ENCODE measurements around the gene PIK3R1. TPM values are rescaled to one million over a fixed set of nuclear protein-coding genes. Genes with fewer than 3 reads are reported as not detected.

Gene PIK3R1
- polyA plus RNA-seq, 1 donor (not counting 4 experiments of a cell fraction or from before 2014, with no cell fraction given) = 16.7 TPM

DNA sequence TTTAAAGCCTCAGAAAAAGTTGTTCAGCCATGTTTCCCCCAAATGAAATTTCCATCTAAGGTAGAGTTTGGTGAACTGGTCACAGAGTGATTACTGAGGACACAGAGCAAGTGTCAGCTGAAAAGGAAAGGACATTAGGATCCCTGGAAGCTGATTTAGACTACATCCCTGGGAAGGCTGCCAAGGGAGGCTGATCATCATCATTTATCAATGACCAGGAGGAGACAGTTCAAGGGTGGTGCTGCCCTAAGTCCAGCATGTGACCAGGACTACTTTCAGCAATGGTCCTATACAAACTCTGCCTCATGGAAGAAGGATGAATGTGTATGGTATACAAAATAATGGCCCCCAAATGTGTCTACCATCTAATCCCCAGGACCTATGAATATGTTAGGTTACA, 120.6 kb downstream of the PIK3R1 start:
- TF ChIP-seq EZH2 (IDR thresholded peaks at IDR 0.05; ENCODE audit: low read length) = no peak
- TF ChIP-seq, protein P1, sequence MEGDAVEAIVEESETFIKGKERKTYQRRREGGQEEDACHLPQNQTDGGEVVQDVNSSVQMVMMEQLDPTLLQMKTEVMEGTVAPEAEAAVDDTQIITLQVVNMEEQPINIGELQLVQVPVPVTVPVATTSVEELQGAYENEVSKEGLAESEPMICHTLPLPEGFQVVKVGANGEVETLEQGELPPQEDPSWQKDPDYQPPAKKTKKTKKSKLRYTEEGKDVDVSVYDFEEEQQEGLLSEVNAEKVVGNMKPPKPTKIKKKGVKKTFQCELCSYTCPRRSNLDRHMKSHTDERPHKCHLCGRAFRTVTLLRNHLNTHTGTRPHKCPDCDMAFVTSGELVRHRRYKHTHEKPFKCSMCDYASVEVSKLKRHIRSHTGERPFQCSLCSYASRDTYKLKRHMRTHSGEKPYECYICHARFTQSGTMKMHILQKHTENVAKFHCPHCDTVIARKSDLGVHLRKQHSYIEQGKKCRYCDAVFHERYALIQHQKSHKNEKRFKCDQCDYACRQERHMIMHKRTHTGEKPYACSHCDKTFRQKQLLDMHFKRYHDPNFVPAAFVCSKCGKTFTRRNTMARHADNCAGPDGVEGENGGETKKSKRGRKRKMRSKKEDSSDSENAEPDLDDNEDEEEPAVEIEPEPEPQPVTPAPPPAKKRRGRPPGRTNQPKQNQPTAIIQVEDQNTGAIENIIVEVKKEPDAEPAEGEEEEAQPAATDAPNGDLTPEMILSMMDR (optimal IDR thresholded peaks at IDR 0.05 in 1 of 3, IDR thresholded peaks at IDR 0.05 in 1 of 3, conservative IDR thresholded peaks at IDR 0.05 in 1 of 3; ENCODE audit: extremely low read depth in 1 of 3, insufficient read depth in 2 of 3, low read length in 3 of 3) = no peak
- no peak overlapping the region for H3K9ac ChIP-seq (ENCODE audit: control insufficient read depth, extremely low read depth, insufficient read depth, low read length)
- peaks cover 30% of the 10 kb centered on the region for H3K4me1 ChIP-seq (ENCODE audit: control insufficient read depth, extremely low read depth, insufficient read depth, low read length)
- H3K9me3 ChIP-seq (ENCODE audit: control insufficient read depth, low read depth, low read length) = no peaks in the 10 kb centered on the region
- FAIRE-seq = no peak
- no peaks in the 10 kb centered on the region for H4K20me1 ChIP-seq (ENCODE audit: control insufficient read depth, extremely low read depth, insufficient read depth, low read length)
- dilution Hi-C loops (cut with MboI; ENCODE audit: extremely low pct_ligation_motif_present, low sequenced_read_pairs) = no loop called here
- no peak for DNase-seq (ENCODE audit: low read depth, low spot score)
- no peaks in the 10 kb centered on the region for H3K9me1 ChIP-seq (ENCODE audit: control insufficient read depth, extremely low read depth, insufficient read depth, low read length)
- H3K27me3 ChIP-seq (ENCODE audit: control insufficient read depth, extremely low read depth, insufficient read depth, low read length) = no peaks in the 10 kb centered on the region
- no peak overlapping the region for H3K4me2 ChIP-seq (ENCODE audit: control insufficient read depth, extremely low read depth, insufficient read depth, low read depth, low read length)
- H3K79me2 ChIP-seq (ENCODE audit: control insufficient read depth, insufficient read depth, low read length) = no peaks in the 10 kb centered on the region
- no peak overlapping the region for H3K4me3 ChIP-seq (ENCODE audit: control insufficient read depth in 2 of 3, extremely low read depth in 1 of 3, insufficient read depth in 2 of 3, low read depth in 1 of 3, low read length in 3 of 3)
- H3K27ac ChIP-seq (ENCODE audit: control insufficient read depth, insufficient read depth, low read length) = no peak overlapping the region
- H3K36me3 ChIP-seq (ENCODE audit: control insufficient read depth in 2 of 2, extremely low read depth in 1 of 2, insufficient read depth in 2 of 2, low read length in 2 of 2) = no peaks in the 10 kb centered on the region
- H2AFZ ChIP-seq (ENCODE audit: control insufficient read depth, low read length) = no peak overlapping the region

DNA sequence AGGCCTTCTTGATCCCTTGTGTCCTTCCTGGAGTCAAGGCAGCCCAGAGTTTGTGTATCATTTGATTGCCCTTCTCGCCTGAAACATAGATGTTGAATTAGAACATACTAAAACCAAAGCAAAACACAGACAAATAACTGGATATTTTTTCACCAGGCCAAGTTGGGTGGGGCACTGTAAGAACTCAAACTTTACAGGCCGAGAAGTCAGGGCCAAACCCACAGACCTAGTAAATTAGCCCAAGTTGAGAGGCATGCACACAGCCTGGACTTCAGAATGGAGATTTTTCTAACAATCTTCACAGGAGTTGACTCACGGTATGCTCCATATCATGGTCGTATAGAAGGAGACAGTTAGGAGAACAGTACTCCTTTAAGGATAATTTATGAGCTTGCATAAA, 121.7 kb downstream of the PIK3R1 start:
- Histone ChIP-seq H3K9me3 (ENCODE audit: control insufficient read depth, low read depth, low read length) (no peaks in the 10 kb centered on the region), H3K27ac (ENCODE audit: control insufficient read depth, insufficient read depth, low read length) (no peak overlapping the region), H2AFZ (ENCODE audit: control insufficient read depth, low read length) (no peak overlapping the region), H3K27me3 (ENCODE audit: control insufficient read depth, extremely low read depth, insufficient read depth, low read length) (no peaks in the 10 kb centered on the region), H3K9ac (ENCODE audit: control insufficient read depth, extremely low read depth, insufficient read depth, low read length) (no peak overlapping the region), H3K4me2 (ENCODE audit: control insufficient read depth, extremely low read depth, insufficient read depth, low read depth, low read length) (no peak overlapping the region), H3K4me3 (ENCODE audit: control insufficient read depth in 2 of 3, extremely low read depth in 1 of 3, insufficient read depth in 2 of 3, low read depth in 1 of 3, low read length in 3 of 3) (no peak overlapping the region), H3K36me3 (ENCODE audit: control insufficient read depth in 2 of 2, extremely low read depth in 1 of 2, insufficient read depth in 2 of 2, low read length in 2 of 2) (no peaks in the 10 kb centered on the region), H3K79me2 (ENCODE audit: control insufficient read depth, insufficient read depth, low read length) (no peaks in the 10 kb centered on the region), H3K9me1 (ENCODE audit: control insufficient read depth, extremely low read depth, insufficient read depth, low read length) (no peaks in the 10 kb centered on the region), H3K4me1 (ENCODE audit: control insufficient read depth, extremely low read depth, insufficient read depth, low read length) (peaks cover 22% of the 10 kb centered on the region), H4K20me1 (ENCODE audit: control insufficient read depth, extremely low read depth, insufficient read depth, low read length) (no peaks in the 10 kb centered on the region)
- dilution Hi-C loops (cut with MboI; ENCODE audit: extremely low pct_ligation_motif_present, low sequenced_read_pairs) = no loop called here
- TF ChIP-seq, protein P1 (optimal IDR thresholded peaks at IDR 0.05 in 1 of 3, IDR thresholded peaks at IDR 0.05 in 1 of 3, conservative IDR thresholded peaks at IDR 0.05 in 1 of 3; ENCODE audit: extremely low read depth in 1 of 3, insufficient read depth in 2 of 3, low read length in 3 of 3) = no peak
- no peak for TF ChIP-seq EZH2 (IDR thresholded peaks at IDR 0.05; ENCODE audit: low read length)
- DNase-seq (ENCODE audit: low read depth, low spot score) = no peak
- no peak for FAIRE-seq

All from keratinocyte (primary cell).